ENCODE measurements around the gene AKAP1.

AKAP1 gene

DNA sequence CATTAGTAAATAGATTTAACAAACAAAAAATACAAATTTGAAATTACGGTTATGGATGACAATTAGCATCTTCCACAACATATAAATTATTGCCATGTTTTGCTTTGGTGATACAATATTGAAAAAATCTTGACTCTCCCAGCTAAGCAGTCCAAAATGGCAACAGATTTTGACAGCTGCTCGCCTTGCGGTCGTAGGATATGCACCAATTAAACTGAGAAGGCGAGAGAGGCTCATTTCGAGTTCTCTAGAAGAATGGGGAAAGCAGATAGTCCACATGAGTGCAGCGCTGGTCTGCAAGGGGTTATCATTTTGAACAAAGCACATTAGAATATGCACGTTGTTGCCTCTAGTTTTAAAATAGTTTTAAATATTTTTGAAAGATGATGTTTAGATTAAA lies 55.3 kb downstream of the AKAP1 start:
- H3K27ac ChIP-seq, result no peak overlapping the region
- TF ChIP-seq, protein P1, sequence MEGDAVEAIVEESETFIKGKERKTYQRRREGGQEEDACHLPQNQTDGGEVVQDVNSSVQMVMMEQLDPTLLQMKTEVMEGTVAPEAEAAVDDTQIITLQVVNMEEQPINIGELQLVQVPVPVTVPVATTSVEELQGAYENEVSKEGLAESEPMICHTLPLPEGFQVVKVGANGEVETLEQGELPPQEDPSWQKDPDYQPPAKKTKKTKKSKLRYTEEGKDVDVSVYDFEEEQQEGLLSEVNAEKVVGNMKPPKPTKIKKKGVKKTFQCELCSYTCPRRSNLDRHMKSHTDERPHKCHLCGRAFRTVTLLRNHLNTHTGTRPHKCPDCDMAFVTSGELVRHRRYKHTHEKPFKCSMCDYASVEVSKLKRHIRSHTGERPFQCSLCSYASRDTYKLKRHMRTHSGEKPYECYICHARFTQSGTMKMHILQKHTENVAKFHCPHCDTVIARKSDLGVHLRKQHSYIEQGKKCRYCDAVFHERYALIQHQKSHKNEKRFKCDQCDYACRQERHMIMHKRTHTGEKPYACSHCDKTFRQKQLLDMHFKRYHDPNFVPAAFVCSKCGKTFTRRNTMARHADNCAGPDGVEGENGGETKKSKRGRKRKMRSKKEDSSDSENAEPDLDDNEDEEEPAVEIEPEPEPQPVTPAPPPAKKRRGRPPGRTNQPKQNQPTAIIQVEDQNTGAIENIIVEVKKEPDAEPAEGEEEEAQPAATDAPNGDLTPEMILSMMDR (conservative IDR thresholded peaks at IDR 0.05), result no peak

DNA sequence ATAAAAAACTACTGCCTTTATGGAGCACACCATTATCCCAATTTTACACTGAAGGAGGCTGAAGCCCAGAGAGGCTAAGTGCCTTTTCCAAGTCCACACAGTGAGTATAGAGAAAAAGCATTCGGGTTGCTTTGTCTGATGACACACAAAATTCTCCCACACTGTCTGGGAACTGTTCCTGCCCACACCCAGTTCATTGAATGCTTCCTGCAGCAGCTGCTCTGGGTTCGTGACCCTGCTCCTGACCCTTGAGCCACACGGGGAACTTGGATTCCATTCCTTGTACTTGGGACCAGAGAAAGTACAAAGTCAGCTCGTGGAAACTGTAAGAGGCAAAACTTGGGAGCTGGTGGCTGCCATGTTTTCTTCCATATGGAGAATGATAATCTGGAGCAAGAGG lies 57.9 kb downstream of the AKAP1 start:
- no peak overlapping the region for H3K27ac ChIP-seq

DNA sequence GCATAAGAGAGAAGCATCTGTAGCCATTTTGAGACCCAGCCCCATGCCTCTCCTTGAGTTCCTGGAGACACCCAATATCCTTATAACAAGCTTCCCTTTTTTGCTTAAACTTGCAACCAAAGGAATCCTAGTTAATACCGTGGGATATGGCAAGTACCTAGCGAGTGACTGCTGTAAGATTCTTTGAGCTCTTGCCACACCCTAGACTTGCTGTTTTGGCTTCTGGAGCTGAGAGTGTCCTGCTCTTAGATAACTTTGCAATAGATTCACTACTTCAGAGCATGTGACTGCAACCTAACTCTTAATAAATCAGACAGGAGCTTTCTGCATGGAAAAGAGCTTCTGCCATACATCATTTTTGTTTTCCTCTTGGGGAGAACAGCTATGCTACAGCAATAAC lies 58.3 kb downstream of the AKAP1 start:
- no peak overlapping the region for H3K27ac ChIP-seq
- TF ChIP-seq, protein P1 (conservative IDR thresholded peaks at IDR 0.05), result no peak

More for the DNA sequence above, 57.9 kb downstream of the AKAP1 start:
- TF ChIP-seq, protein P1 (conservative IDR thresholded peaks at IDR 0.05), result no peak

DNA sequence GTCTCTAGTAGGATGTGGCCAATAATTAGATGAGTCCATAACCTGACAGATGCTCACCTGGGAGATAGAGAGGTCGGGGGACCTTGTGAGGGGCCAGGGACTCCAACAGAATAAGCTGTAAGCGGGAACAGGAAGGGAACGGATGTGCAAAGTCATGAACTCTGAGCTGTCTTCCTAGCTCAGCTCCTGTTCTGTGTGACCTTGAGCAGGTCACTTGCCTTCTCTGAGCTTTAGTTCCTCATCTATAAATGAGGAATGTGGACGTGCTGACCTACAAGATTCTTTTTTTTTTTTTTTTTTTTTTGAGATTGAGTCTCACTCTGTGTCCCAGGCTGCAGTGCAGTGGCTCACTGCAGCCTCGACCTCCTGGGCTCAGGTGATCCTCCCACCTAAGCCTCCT lies 58.9 kb downstream of the AKAP1 start:
- no peak overlapping the region for H3K27ac ChIP-seq
- TF ChIP-seq, protein P1 (conservative IDR thresholded peaks at IDR 0.05), result no peak

DNA sequence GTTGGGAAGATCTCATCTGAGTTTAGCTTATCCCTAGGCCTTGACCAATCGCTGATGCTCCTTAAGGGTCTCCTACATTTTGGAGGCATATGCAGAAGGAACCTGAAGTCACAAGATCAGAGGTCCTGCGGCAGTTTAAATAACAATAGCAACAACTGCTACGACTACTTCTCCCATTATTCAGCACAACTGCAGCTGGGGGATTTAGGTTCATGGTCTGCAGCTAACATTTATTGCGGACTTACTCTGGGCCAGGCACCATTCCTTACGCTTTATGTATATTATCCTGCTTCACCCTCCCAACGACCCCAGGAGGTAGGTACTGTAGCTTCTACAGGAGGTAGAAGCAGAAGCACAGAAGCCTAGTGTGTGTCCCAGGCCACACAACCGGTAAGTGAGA lies 59.5 kb downstream of the AKAP1 start:
- TF ChIP-seq, protein P1 (conservative IDR thresholded peaks at IDR 0.05), result no peak
- no peak overlapping the region for H3K27ac ChIP-seq

DNA sequence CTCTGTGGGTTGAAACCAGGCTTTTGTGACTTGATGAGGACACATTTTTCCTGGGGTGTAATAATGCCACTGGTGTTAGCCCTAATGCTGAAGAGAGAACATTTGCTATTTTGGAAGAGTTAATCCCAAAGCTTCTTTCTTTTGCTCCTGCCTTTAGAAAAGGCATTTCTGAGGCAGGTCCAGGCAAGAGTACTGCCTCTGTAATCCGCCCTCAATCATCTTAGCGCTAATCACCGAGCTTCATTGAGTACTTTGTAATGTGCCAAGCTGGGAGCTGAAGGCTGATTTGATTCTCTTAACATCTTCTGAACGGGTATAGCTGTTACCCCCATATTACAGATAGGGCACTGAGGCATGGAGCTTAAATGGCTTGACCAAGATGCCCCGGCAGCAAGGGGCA lies 60.3 kb downstream of the AKAP1 start:
- TF ChIP-seq, protein P1 (conservative IDR thresholded peaks at IDR 0.05), result no peak
- no peak overlapping the region for H3K27ac ChIP-seq

DNA sequence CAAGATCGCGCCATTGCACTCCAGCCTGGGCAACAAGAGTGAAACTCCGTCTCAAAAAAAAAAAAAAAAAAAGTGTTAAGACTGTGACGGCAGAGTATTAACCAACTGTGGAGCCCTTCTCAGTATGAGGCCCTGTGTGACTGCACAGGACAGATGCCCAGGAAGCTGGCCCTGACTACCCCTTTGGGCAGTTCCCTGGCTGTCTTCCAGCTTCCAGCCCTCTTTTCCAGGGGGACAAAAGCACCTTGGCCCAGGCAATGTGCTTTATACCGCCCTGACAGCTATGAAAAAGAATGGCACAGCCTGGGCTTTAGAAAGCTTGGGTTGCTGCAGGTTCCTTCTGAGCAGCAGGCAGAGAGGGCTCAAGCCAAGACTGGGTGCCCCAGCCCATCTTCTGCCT lies 61.2 kb downstream of the AKAP1 start:
- H3K27ac ChIP-seq, result no peak overlapping the region
- TF ChIP-seq, protein P1 (conservative IDR thresholded peaks at IDR 0.05), result no peak

DNA sequence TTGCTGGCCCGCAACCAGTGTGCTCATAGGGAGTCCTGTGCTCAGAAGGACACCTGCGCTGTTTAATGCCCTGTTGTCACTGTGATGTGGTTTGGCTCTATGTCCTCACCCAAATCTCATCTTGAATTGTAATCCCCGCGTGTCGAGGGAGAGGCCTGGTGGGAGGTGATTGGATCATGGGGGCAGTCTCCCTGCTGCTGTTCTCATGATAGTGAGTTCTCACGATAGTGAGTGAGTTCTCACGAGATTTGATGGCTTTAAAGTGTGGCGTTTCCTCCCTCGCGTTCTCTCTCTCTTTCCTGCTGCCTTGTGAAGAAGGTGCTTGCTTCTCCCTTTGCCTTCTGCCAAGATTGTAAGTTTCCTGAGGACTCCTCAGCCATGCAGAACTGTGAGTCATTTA lies 66.8 kb downstream of the AKAP1 start:
- TF ChIP-seq, protein P1 (conservative IDR thresholded peaks at IDR 0.05), result no peak

More for the DNA sequence above, 66.8 kb downstream of the AKAP1 start:
- no peak overlapping the region for H3K27ac ChIP-seq

Measured in VCaP (cell line).